NCI-H128 (cell line): ENCODE data around the gene RAD51B.

ENCODE experiments used
- DNase-seq: peaks from one replicate; lab custom pipeline; 2025; ENCODE audit not compliant: unreplicated experiment; lab: John Stamatoyannopoulos, UW

Gene RAD51B

GRCh38 chr14:68556253-68556652 lies 736.7 kb downstream of the RAD51B start:
- no peak for DNase-seq

GRCh38 chr14:68557648-68558047 lies 738.1 kb downstream of the RAD51B start:
- DNase-seq = no peak

DNA sequence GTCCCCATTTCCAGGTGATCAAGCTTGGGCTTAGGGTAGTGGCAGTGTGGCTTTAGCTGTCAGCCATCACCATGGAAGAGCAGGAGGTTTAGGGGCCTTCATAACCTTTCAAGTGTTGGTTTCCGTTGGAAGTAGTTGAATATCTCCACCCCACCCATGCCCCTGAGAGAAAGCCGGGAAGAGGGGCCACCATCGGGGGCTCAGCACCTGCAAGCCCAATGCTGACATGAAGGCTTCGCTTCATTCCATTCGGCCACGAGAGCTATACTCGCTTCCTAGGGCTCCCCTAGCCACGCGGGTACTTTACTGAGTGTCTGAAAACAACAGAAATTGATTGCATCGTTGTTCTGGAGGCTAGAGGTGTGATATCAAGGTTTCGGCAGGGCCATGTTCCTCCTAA lies 738.5 kb downstream of the RAD51B start:
- no peak for DNase-seq

GRCh38 chr14:68559949-68560348 lies 740.4 kb downstream of the RAD51B start:
- DNase-seq = no peak

DNA sequence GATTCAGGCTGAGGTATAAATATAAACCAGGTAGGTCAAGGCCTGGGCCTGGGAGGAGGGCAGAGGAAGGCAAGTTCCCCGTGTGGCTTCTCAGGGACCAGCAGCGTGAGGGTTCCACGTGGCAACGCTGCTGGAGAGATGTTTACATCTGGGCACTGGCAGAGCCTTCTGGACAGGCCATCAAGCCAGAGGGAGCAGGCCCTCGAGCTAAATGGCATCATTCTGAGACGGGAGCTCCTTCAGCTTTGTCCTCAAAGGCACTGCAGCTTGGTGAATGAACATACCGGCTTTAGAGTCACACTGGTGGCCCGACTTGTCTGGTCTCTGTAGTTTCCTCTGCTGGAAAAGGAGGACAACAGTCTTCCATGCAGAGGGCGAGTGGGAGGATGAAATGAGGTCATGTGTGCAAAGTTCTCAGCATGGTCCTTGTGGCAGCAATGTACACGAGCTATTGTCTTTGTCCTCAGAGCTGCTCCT lies 742.0 kb downstream of the RAD51B start:
- no peak for DNase-seq

GRCh38 chr14:68562911-68563250 lies 743.3 kb downstream of the RAD51B start:
- no peak for DNase-seq

DNA sequence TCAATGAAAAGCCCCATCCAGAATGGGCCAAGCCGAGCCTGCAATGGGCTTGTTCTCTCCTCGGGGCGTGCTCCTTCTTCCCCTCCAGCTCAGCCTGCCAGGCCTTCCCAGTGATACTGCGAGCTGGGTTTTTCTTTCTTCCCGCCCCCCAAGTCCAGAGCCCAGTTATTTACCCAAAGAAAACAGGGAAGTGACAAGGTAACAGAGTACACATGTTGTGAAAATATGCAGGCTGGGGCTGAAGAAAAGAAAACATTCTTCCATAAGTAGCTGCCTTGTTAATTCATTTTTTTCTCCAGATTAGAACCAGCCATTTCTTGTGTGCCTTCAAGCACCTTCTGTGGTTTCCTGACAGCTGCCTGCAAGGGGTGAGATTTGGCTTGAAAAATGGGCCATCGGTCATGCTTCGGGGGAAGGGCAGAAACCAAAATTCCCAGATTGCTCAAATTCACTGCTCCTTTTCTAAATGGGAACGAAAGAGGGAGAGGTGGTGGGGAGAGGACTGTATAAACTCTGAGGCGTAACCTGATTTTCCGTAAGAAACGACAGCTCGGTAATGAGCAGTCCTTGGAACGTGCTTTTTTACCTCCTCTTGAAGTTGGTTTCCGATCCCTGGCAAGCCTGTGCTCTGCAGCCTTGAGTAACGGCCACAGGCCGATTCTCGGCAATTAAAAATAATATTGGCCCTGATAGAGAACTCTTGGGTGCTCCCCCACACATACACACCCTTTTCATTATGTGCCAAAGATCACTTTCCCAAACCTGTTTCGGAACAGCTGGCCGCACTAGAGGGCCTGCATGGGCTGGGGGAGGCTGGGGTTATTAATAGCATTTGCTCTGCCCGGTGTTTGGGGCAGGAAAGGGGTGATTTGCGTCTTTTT lies 743.9 kb downstream of the RAD51B start:
- no peak for DNase-seq

GRCh38 chr14:68564191-68564825 lies 744.7 kb downstream of the RAD51B start:
- DNase-seq = no peak

GRCh38 chr14:68564826-68565759 lies 745.5 kb downstream of the RAD51B start:
- no peak for DNase-seq

GRCh38 chr14:68566075-68566474 lies 746.5 kb downstream of the RAD51B start:
- DNase-seq = no peak

GRCh38 chr14:68568907-68569897 lies 749.6 kb downstream of the RAD51B start:
- DNase-seq = no peak

GRCh38 chr14:68569970-68570409 lies 750.4 kb downstream of the RAD51B start:
- DNase-seq = no peak

DNA sequence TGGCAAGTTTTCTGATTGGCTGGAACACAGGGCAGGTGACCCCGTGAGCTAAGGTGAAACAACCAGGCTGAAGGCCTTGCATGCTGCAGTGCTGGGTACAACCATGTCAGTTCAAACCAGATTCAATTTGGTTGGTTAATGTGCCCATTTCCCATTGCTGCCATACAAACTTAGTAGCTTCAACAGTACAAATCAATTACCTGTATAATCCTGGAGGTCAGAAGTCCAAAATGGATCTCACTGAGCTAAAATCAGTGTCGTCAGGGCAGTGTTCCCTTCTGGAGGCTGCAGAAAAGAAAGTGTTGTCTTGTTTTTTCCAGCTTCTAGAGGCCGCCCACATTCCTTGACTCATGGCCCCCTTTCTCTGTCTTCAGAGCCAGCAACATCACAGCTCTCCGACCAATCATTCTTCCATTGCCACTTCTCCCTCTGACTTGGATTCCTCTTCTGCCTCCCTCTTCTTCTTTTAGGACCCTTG lies 751.6 kb downstream of the RAD51B start:
- no peak for DNase-seq

- no peak for DNase-seq
Observed at GRCh38 chr14:68571928-68572525, 752.4 kb downstream of the RAD51B start.

- DNase-seq = no peak
Observed at GRCh38 chr14:68573126-68573525, 753.5 kb downstream of the RAD51B start.

GRCh38 chr14:68573722-68574121 lies 754.1 kb downstream of the RAD51B start:
- no peak for DNase-seq

DNA sequence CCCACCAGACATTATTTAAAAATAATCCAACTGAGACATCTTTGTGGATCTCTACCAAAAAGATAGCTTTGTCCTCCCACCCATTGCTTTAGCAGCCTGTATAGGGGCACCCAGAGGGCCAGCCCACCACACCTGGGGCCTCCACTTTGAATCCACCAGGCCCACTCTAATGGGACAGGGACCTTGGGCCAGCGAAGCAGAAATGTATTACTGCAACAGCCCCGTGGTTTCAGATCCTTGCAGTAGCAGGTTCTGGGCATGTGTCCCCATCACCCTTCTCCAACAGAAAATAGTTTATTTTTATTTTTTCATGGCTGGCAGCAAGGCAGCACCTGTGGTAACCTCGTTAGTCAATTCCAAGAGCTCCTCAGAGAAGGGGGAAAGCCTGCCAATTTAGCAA lies 754.9 kb downstream of the RAD51B start:
- DNase-seq = no peak

DNA sequence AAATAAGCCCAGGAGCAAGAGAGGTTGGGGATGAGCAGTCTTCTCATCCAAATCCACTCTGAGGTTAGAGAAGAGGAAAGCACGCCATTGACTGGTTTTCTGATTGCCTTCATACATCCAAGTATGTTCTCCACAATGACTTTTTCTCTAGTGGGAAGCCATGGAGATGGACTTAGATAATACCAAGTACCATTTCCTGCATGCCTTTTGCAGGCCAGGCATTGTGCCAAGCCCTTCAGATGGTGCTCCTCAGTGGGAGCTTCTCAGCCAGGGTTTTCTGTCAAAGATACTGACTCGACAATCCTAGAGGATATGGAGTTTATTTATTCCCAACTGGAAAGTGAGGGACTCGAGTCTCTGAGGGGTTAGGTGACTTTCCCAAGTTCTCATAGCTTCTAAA lies 755.3 kb downstream of the RAD51B start:
- no peak for DNase-seq

DNA sequence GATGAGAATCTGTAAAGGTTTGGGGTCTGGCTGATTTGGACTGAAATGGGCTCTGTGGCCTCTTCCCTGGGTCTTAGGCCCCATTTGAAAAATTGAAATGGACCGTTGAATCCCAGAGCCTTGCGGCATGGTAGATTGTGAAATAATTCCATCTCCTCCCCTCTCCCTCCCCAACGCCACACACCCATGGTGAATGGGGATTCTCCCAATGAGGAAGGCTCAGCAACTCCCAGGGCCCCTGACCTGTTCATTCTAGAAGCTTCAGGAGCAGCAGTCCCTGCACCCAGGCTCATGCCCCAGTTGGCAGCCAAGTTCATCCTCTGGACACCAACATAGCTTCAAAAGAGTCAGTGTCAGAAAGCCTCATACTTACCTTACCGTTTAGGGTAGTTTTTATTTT lies 755.8 kb downstream of the RAD51B start:
- no peak for DNase-seq

- DNase-seq = no peak
Observed at GRCh38 chr14:68576031-68576430, 756.5 kb downstream of the RAD51B start.
